Subcutaneous abdominal adipose tissue (tissue), 5 donors: ENCODE results near the gene EGLN1.
A peak's percentile ranks its signal among the peaks of the same experiment; 100 is the strongest.

Experiments
- H3K27ac ChIP-seq: one replicate; pipeline ENCODE4 v1.7.0; 2013; ENCODE audit warnings: low read depth, mild to moderate bottlenecking, inconsistent platforms, low read length, moderate library complexity
- H3K27me3 ChIP-seq, 5 donors: one replicate each; pipeline ENCODE4 v1.7.0; 2013; ENCODE audit warnings: low read length in 5 of 5, inconsistent platforms in 1 of 5; ENCODE audit not compliant: control insufficient read depth in 5 of 5, insufficient read depth in 4 of 5
- H3K36me3 ChIP-seq, 5 donors: one replicate each; pipeline ENCODE4 v1.7.0; 2013; ENCODE audit warnings: low read length in 5 of 5; ENCODE audit not compliant: control insufficient read depth in 5 of 5, insufficient read depth in 5 of 5
- H3K4me1 ChIP-seq, 5 donors: one replicate each; pipeline ENCODE4 v1.7.0; 2013; ENCODE audit warnings: low read length in 5 of 5, mild to moderate bottlenecking in 3 of 5, moderate library complexity in 1 of 5; ENCODE audit not compliant: control insufficient read depth in 5 of 5, insufficient read depth in 5 of 5
- H3K4me3 ChIP-seq, 5 donors: one replicate each; pipeline ENCODE4 v1.7.0; 2013; ENCODE audit warnings: low read length in 5 of 5, low read depth in 1 of 5
- H3K9ac ChIP-seq, 5 donors: one replicate each; pipeline ENCODE4 v1.7.0; 2013; ENCODE audit warnings: low read length in 5 of 5, mild to moderate bottlenecking in 4 of 5, moderate library complexity in 3 of 5
- H3K9me3 ChIP-seq, 5 donors: one replicate each; pipeline ENCODE4 v1.7.0; 2013; ENCODE audit warnings: low read length in 5 of 5; ENCODE audit not compliant: control insufficient read depth in 5 of 5
- donor health status: healthy.
- donor health status: healthy.
- donor health status: healthy.
- donor health status: healthy.
- donor health status: healthy.

Gene EGLN1

GRCh38 chr1:231374394-231374793, 47.7 kb downstream of the EGLN1 start:
- Histone ChIP-seq H3K4me3 (no peak overlapping the region), H3K4me1 (peaks cover 0 to 25% (median 5%) of the 10 kb centered on the region in 5 donors), H3K36me3 (peaks cover 0 to 7% (median 2%) of the 10 kb centered on the region in 5 donors), H3K9ac (no peak overlapping the region), H3K9me3 (no peaks in the 10 kb centered on the region), H3K27me3 (no peaks in the 10 kb centered on the region), H3K27ac (no peak overlapping the region)

- H3K27ac ChIP-seq: no peak overlapping the region
- no peaks in the 10 kb centered on the region for H3K9me3 ChIP-seq
Measured at GRCh38 chr1:231372501-231372900, 49.6 kb downstream of the EGLN1 start.

GRCh38 chr1:231369282-231369681, 52.8 kb downstream of the EGLN1 start:
- H3K36me3 ChIP-seq: peaks cover 4 to 19% (median 18%) of the 10 kb centered on the region in 5 donors
- H3K9me3 ChIP-seq: no peaks in the 10 kb centered on the region
- H3K4me3 ChIP-seq: no peak overlapping the region
- no peak overlapping the region for H3K27ac ChIP-seq
- no peak overlapping the region for H3K9ac ChIP-seq
- H3K4me1 ChIP-seq: no peaks in the 10 kb centered on the region
- H3K27me3 ChIP-seq: no peaks in the 10 kb centered on the region

More at GRCh38 chr1:231372501-231372900, 49.6 kb downstream of the EGLN1 start:
- peaks cover 0 to 10% (median under 1%) of the 10 kb centered on the region in 5 donors for H3K4me1 ChIP-seq
- H3K9ac ChIP-seq: no peak overlapping the region
- H3K36me3 ChIP-seq: peaks cover 0 to 16% (median 7%) of the 10 kb centered on the region in 5 donors
- no peak overlapping the region for H3K4me3 ChIP-seq
- no peaks in the 10 kb centered on the region for H3K27me3 ChIP-seq

- Histone ChIP-seq H3K36me3 (peaks cover 2 to 18% (median 14%) of the 10 kb centered on the region in 5 donors), H3K4me1 (peaks cover 0 to under 1% (median 0%) of the 10 kb centered on the region in 5 donors), H3K9ac (no peak overlapping the region), H3K27ac (no peak overlapping the region), H3K9me3 (no peaks in the 10 kb centered on the region), H3K4me3 (no peak overlapping the region), H3K27me3 (no peaks in the 10 kb centered on the region)
Measured at GRCh38 chr1:231364192-231364591, 57.9 kb downstream of the EGLN1 start.

GRCh38 chr1:231363624-231364023, 58.5 kb downstream of the EGLN1 start:
- Histone ChIP-seq H3K36me3 (peaks cover 2 to 18% (median 11%) of the 10 kb centered on the region in 5 donors), H3K27me3 (no peaks in the 10 kb centered on the region), H3K4me3 (no peak overlapping the region), H3K9me3 (no peaks in the 10 kb centered on the region), H3K27ac (no peak overlapping the region), H3K9ac (no peak overlapping the region), H3K4me1 (peaks cover 0 to 2% (median 0%) of the 10 kb centered on the region in 5 donors)

- no peaks in the 10 kb centered on the region for H3K27me3 ChIP-seq
- no peak overlapping the region for H3K9ac ChIP-seq
- H3K4me3 ChIP-seq: no peak overlapping the region
- no peaks in the 10 kb centered on the region for H3K9me3 ChIP-seq
- H3K27ac ChIP-seq: no peak overlapping the region
- H3K36me3 ChIP-seq: peaks cover 2 to 18% (median 9%) of the 10 kb centered on the region in 5 donors
- peaks cover 2 to 5% (median 5%) of the 10 kb centered on the region in 5 donors for H3K4me1 ChIP-seq
Measured at GRCh38 chr1:231362325-231362724, 59.8 kb downstream of the EGLN1 start.

- Histone ChIP-seq H3K4me1 (peaks cover 2 to 5% (median 5%) of the 10 kb centered on the region in 5 donors), H3K4me3 (no peak overlapping the region), H3K36me3 (peaks cover 0 to 7% (median 6%) of the 10 kb centered on the region in 5 donors), H3K27me3 (no peaks in the 10 kb centered on the region), H3K27ac (no peak overlapping the region), H3K9ac (no peak overlapping the region), H3K9me3 (no peaks in the 10 kb centered on the region)
Measured at GRCh38 chr1:231359113-231359512, 63.0 kb downstream of the EGLN1 start.

- Histone ChIP-seq H3K4me1 (peaks cover 2 to 5% (median 5%) of the 10 kb centered on the region in 5 donors), H3K36me3 (peaks cover under 1 to 11% (median 9%) of the 10 kb centered on the region in 5 donors), H3K27me3 (no peaks in the 10 kb centered on the region), H3K4me3 (no peak overlapping the region), H3K9ac (peak overlapping the region in 1 of 5 donors; percentile 19), H3K9me3 (no peaks in the 10 kb centered on the region), H3K27ac (no peak overlapping the region)
Measured at GRCh38 chr1:231357831-231358354, 64.2 kb downstream of the EGLN1 start.

- H3K36me3 ChIP-seq: peaks cover 5 to 16% (median 14%) of the 10 kb centered on the region in 5 donors
- no peaks in the 10 kb centered on the region for H3K9me3 ChIP-seq
- H3K27ac ChIP-seq: no peak overlapping the region
- no peak overlapping the region for H3K4me3 ChIP-seq
- no peak overlapping the region for H3K9ac ChIP-seq
- no peaks in the 10 kb centered on the region for H3K27me3 ChIP-seq
- peaks cover 4 to 5% (median 5%) of the 10 kb centered on the region in 5 donors for H3K4me1 ChIP-seq
Measured at GRCh38 chr1:231357187-231357772, 64.8 kb downstream of the EGLN1 start.

- H3K9ac ChIP-seq: no peak overlapping the region
Measured at GRCh38 chr1:231355171-231355570, 66.9 kb downstream of the EGLN1 start.

More at GRCh38 chr1:231355171-231355570, 66.9 kb downstream of the EGLN1 start:
- no peak overlapping the region for H3K27ac ChIP-seq
- no peaks in the 10 kb centered on the region for H3K9me3 ChIP-seq
- peaks cover 18 to 28% (median 23%) of the 10 kb centered on the region in 5 donors for H3K36me3 ChIP-seq
- no peak overlapping the region for H3K4me3 ChIP-seq
- no peaks in the 10 kb centered on the region for H3K27me3 ChIP-seq
- H3K4me1 ChIP-seq: peaks cover 4 to 12% (median 5%) of the 10 kb centered on the region in 5 donors
